Islet of Langerhans (tissue), 1 donor: Measurements from ENCODE around the gene CRELD1.

Experiments used
- FAIRE-seq: peaks from one replicate; lab custom pipeline; 2011; peaks lifted over from hg19 to GRCh38; lab: Jason Lieb, UNC

The CRELD1 gene

GRCh38 chr3:9906480-9906879 is 27.2 kb upstream of the CRELD1 start:
- FAIRE-seq = no peak

- no peak for FAIRE-seq
Observed at GRCh38 chr3:9908286-9908685, 25.3 kb upstream of the CRELD1 start.

GRCh38 chr3:9909221-9910013 is 24.2 kb upstream of the CRELD1 start:
- FAIRE-seq = no peak

DNA sequence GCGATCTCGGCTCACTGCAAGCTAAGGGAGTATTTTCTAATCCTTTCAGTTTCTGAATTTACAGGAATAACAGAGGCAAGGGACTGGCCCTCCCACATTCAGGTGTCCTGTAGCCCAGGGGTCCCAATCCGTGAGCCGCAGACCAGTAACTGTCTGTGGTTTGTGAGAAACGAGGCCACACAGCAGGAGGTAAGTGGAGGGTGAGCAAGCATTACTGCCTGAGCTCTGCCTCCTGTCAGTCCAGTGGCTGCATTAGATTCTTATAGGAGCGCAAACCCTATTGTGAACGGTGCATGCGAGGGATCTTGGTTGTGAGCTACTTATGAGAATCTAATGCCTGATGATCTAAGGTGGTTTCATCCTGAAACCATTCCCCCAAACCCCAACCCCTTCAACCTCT is 21.8 kb upstream of the CRELD1 start:
- no peak for FAIRE-seq

GRCh38 chr3:9912294-9912935 is 21.2 kb upstream of the CRELD1 start:
- FAIRE-seq = no peak

GRCh38 chr3:9913601-9914000 is 20.0 kb upstream of the CRELD1 start:
- no peak for FAIRE-seq

GRCh38 chr3:9914011-9914410 is 19.6 kb upstream of the CRELD1 start:
- FAIRE-seq = no peak

DNA sequence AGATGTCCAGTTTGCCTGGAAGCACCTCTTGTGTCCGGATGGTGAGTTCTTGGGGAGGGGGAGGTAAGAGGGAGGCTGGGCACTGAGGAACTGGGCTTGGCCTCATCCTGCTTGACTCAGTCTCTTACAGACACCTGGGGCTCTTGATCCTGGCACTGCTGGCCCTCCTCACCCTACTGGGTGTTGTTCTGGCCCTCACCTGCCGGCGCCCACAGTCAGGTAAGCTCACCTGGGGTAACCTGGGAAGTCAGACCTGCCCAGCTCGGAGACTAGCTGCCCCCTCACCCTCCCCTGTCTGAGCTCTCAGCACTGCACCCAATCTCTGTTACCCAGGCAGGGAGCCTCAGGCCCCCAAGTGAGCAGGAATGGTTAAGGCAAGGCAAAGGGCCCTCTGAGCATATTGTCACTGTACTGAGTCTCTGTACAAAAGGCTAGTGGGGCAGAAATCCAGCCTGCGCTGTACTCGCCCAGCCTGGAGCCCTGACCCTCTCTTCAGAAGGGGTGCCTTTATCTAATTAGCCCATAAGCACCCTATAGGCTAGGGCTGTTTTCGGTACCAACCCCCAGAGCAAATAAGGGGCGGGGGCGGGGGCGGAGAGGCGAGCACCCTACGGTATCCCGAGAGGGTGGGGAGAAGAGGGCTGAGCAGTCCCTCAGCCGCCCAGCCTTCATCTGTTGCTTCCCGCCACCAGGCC is 18.9 kb upstream of the CRELD1 start:
- FAIRE-seq = no peak

DNA sequence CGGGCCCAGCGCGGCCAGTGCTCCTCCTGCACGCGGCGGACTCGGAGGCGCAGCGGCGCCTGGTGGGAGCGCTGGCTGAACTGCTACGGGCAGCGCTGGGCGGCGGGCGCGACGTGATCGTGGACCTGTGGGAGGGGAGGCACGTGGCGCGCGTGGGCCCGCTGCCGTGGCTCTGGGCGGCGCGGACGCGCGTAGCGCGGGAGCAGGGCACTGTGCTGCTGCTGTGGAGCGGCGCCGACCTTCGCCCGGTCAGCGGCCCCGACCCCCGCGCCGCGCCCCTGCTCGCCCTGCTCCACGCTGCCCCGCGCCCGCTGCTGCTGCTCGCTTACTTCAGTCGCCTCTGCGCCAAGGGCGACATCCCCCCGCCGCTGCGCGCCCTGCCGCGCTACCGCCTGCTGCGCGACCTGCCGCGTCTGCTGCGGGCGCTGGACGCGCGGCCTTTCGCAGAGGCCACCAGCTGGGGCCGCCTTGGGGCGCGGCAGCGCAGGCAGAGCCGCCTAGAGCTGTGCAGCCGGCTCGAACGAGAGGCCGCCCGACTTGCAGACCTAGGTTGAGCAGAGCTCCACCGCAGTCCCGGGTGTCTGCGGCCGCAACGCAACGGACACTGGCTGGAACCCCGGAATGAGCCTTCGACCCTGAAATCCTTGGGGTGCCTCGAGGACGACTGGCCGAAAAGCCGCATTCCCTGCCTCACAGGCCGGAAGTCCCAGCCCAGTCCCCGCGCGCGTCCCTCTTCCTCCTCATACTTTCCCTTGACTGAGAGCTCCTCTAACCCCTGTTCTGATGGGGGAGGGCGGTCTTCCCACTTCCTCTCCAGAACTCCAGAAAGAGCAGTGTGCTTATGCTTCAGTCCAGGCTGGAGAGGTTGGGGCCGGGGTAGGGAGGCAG is 18.1 kb upstream of the CRELD1 start:
- no peak for FAIRE-seq

DNA sequence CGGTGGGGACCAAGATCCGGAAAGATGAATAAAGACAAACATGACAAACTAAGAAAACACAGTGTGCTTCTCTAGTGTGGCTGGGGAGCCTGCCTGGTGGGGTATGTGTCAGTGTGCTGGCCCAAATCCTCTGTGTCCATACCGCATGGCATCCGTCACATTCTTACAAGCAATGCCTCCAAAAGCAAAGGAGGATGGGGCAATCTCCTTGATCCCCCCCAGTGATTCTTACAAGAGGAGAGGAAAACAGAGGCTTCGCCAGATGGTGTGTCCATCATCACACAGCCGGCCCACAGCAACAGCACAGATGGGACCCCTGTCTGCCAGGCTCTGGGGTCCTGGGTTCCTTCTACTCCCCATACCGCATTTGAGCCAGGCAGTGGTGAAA is 17.3 kb upstream of the CRELD1 start:
- FAIRE-seq = no peak

DNA sequence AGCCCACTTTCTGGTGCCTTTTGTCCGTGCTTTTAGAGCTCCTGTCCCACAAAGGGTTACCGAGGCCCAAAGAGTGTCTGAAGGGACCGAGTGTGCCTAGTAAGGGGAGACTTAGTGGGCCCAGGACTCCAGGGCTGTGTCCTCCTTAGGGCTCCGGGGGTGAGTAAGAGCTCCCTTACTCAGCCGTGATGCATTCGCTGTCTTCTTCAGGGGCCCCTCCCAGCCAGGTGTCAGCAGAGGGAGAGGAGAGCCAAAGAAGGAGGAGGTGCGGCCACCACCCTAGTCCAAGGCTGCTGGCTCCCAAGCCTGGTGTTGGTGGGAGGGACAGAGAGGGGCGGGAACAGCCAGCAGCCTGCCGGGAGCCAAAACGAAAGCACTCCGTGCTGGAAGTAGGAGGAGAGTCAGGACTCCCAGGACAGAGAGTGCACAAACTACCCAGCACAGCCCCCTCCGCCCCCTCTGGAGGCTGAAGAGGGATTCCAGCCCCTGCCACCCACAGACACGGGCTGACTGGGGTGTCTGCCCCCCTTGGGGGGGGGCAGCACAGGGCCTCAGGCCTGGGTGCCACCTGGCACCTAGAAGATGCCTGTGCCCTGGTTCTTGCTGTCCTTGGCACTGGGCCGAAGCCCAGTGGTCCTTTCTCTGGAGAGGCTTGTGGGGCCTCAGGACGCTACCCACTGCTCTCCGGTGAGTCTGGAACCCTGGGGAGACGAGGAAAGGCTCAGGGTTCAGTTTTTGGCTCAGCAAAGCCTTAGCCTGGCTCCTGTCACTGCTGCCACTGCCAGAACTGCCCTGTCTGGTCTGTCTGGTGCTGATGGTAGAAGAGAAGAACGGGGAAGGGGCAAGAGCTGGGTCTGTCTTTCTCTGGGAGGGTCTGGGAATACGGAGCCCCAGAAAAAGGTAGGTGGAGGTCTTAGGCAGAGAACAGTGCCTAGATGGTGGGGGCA is 16.6 kb upstream of the CRELD1 start, which contains the start of gene IL17RC:
TSS of gene IL17RC (plus strand) at position 365 of the 947 bp plus-strand sequence. CDS start at position 583, 218 bp downstream.
- no peak for FAIRE-seq

DNA sequence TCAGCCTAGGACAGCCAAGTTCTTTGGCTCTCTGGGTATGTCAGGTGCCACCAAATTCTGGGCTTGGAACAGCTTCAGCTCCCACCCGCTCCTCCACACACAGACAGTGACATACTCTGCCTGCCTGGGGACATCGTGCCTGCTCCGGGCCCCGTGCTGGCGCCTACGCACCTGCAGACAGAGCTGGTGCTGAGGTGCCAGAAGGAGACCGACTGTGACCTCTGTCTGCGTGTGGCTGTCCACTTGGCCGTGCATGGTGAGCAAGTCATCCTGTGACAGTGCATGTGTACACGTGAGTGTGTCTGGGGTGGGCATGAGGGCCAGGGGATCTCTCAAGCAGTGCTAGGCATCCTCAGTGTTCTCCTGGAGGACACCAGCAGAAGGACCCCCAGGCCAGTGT is 15.8 kb upstream of the CRELD1 start:
- FAIRE-seq = no peak

- no peak for FAIRE-seq
Observed at GRCh38 chr3:9918261-9919038, 15.2 kb upstream of the CRELD1 start.

- no peak for FAIRE-seq
Observed at GRCh38 chr3:9928158-9928557, 5.5 kb upstream of the CRELD1 start.

DNA sequence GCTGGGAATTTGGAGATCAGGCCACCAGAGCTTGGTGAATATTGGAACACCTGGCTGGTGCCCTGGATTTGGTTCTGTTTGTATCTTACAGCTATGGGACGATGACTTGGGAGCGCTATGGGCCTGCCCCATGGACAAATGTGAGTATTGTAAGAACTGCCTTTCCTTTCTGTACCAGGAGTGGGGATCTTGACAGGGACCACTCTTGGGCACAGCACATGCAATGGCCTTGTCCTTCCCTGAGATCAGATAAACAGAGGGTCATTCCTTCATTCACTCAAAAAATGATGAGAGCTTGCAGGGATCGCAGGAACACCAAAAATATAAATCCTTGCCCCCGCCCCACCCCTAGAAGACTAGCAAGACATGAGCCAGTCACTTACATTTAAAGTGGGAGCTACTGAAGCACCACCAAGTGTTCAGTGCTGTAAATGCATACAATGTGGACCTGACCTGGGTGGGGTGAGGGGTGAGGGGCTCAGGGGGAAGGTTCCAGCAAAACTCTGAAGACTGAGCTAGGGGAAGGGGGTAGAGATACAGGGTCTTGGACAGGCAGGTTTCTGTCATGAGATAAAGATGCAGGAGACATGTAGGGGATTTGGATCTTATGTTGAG is 2.7 kb upstream of the CRELD1 start:
- FAIRE-seq = no peak

DNA sequence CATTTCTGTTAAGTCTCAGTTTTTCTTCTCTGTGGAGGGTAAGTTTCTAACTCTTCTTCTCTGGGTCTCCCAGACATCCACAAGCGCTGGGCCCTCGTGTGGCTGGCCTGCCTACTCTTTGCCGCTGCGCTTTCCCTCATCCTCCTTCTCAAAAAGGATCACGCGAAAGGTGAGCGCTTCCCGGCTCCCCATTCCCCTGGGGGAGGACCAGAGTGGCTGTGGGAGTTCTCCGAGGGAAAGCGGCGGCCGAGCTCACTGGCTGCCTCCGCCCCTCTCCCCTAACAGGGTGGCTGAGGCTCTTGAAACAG is 1.1 kb upstream of the CRELD1 start:
- no peak for FAIRE-seq

DNA sequence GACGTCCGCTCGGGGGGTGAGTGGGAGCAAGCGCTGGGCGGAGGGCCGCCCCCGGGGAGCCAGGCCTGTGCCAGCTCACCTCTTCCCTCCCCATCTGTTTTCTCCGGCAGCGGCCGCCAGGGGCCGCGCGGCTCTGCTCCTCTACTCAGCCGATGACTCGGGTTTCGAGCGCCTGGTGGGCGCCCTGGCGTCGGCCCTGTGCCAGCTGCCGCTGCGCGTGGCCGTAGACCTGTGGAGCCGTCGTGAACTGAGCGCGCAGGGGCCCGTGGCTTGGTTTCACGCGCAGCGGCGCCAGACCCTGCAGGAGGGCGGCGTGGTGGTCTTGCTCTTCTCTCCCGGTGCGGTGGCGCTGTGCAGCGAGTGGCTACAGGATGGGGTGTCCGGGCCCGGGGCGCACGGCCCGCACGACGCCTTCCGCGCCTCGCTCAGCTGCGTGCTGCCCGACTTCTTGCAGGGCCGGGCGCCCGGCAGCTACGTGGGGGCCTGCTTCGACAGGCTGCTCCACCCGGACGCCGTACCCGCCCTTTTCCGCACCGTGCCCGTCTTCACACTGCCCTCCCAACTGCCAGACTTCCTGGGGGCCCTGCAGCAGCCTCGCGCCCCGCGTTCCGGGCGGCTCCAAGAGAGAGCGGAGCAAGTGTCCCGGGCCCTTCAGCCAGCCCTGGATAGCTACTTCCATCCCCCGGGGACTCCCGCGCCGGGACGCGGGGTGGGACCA is 632 bp upstream of the CRELD1 start:
- no peak for FAIRE-seq

DNA sequence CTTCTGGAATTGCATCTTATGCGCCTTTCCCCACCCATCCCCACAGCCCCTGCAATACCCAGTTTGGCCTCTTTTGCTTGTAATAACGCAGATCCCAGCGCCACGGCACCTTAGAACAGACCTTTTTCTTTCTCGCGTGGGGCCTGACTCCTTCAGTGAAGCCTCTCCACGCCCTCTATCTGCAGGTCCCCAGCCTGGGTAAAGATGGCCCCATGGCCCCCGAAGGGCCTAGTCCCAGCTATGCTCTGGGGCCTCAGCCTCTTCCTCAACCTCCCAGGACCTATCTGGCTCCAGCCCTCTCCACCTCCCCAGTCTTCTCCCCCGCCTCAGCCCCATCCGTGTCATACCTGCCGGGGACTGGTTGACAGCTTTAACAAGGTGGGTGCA is 594 bp downstream of the CRELD1 start:
- no peak for FAIRE-seq

DNA sequence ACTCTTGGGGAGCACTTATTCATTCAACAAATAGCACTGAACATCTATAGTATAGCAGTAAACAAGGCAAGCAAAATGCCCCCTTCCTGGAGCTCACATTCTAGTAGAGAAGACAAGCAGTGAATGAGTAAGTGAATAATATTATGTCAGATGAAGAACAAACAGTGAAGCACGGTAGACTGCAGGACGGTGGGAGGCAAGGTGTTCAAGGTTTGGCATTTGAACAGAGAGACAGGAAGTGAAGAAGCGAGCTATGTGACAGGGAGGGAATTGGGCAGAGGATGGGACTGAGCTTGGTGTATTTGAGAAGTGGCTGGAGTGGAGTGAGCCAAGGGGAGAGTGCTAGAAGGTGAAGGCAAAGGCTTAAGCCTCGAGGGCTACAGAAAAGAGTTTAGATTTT is 1.4 kb downstream of the CRELD1 start:
- FAIRE-seq = no peak
